Caco-2 (cell line): ENCODE data around the gene CISTR. TPM values are rescaled to one million over a fixed set of nuclear protein-coding genes. Genes with fewer than 3 reads are reported as not detected.

Source experiments
- BruUV-seq: library from RNA; stranded (reverse); fragments of 400-500 nt; replicated peaks from 2 replicates; lab custom pipeline; 2021; lab: Mats Ljungman, UMichigan
- CTCF ChIA-PET: fragments of 300-600 bp; sonication (Branson Sonifier 250); formaldehyde crosslinking; loops from one replicate; lab custom pipeline; 2022; ENCODE audit warnings: antibody characterized with exemption; lab: Charles Lee
- POLR2A ChIA-PET: fragments of 300-600 bp; sonication (Branson Sonifier 250); formaldehyde crosslinking; loops from one replicate; lab custom pipeline; 2022; ENCODE audit warnings: antibody characterized with exemption; lab: Charles Lee
- DNase-seq, 2 experiments: peaks; one replicate each; pipeline versions ENCODE4 v3.0.0 to v3.0.0-alpha.2; 2020 to 2022
- H3K27me3 ChIP-seq: replicated peaks from 2 replicates; pipeline ENCODE4 v1.6.0; 2011; ENCODE audit warnings: low read length; ENCODE audit not compliant: control insufficient read depth, insufficient read depth
- H3K36me3 ChIP-seq: 2 replicates; pipeline ENCODE4 v1.5.1; 2011; ENCODE audit warnings: low read length; ENCODE audit not compliant: control insufficient read depth, insufficient read depth
- H3K4me1 ChIP-seq: fragments of 250-450 bp; sonication (Bioruptor Pico); 2 replicates; pipeline ENCODE4 v1.5.1; 2020; ENCODE audit warnings: mild to moderate bottlenecking
- H3K4me3 ChIP-seq: 2 replicates; pipeline ENCODE4 v1.5.1; 2011; ENCODE audit warnings: low read depth, mild to moderate bottlenecking, control low read depth, low read length
- H3K9me3 ChIP-seq: fragments of 250-450 bp; sonication (Bioruptor Pico); 2 replicates; pipeline ENCODE4 v1.5.1; 2020; ENCODE audit warnings: mild to moderate bottlenecking, moderate library complexity
- H3K27ac Mint-ChIP-seq: one replicate; pipeline ENCODE4 v1.8.0; 2022; ENCODE audit warnings: mixed read lengths; ENCODE audit not compliant: unreplicated experiment
- H3K27me3 Mint-ChIP-seq: one replicate; pipeline ENCODE4 v1.8.0; 2022; ENCODE audit warnings: mixed read lengths; ENCODE audit not compliant: insufficient read depth, unreplicated experiment
- H3K36me3 Mint-ChIP-seq: one replicate; pipeline ENCODE4 v1.8.0; 2022; ENCODE audit warnings: mild to moderate bottlenecking, mixed read lengths; ENCODE audit not compliant: insufficient read depth, unreplicated experiment
- H3K4me1 Mint-ChIP-seq: one replicate; pipeline ENCODE4 v1.8.0; 2022; ENCODE audit warnings: low read depth, mixed read lengths; ENCODE audit not compliant: unreplicated experiment
- H3K4me3 Mint-ChIP-seq: one replicate; pipeline ENCODE4 v1.8.0; 2022; ENCODE audit warnings: mild to moderate bottlenecking, moderate library complexity, mixed read lengths; ENCODE audit not compliant: unreplicated experiment
- H3K9me3 Mint-ChIP-seq: one replicate; pipeline ENCODE4 v1.8.0; 2022; ENCODE audit warnings: mixed read lengths; ENCODE audit not compliant: unreplicated experiment
- CTCF ChIP-seq, 2 experiments: fragments of 200-600 bp in 1 of 2; IDR thresholded peaks; 1 replicate in 1 of 2; 2 replicates in 1 of 2; pipeline versions ENCODE4 v1.5.1 to v1.8.0; 2011 to 2022; ENCODE audit warnings: antibody characterized with exemption in 1 of 2, control low read depth in 1 of 2, inconsistent platforms in 1 of 2, low read depth in 1 of 2, low read length in 1 of 2, mild to moderate bottlenecking in 1 of 2, moderate library complexity in 1 of 2; ENCODE audit not compliant: insufficient read depth in 1 of 2, severe bottlenecking in 1 of 2, unreplicated experiment in 1 of 2
- intact Hi-C: fragments of 100-400 bp; cut with micrococcal nuclease; formaldehyde crosslinking; loops from one replicate; pipeline ENCODE4 v1.10.0; 2022; ENCODE audit not compliant: unreplicated experiment
- total RNA-seq: library from RNA; stranded (reverse); gene quantifications from 2 replicates; pipeline ENCODE4 v1.2.3, GENCODE V29; 2022

Gene CISTR
- total RNA-seq, 1 experiment from 2014 or later = not detected

DNA sequence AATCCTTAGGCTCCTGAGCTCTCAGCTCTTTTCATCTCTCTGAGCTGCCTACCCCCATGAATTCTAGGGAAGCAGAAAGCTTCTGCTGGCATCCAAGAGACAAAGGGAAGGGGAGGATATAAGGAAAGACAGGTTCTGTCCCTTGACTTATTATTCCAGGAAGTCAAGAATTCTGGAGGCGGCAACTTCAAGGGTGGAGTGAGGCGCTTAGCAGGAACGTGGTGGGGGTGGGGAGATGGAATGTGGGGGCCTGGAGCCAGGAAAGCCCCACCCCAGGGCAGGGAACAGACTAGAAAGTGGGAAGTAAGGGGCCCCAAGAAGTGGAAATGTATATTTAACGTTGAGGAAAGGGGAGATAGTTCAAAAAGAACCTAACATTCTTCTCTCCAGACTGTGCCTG is 26.0 kb downstream of the CISTR start:
- no peaks in the 10 kb centered on the region for H3K9me3 Mint-ChIP-seq
- peaks cover 24% of the 10 kb centered on the region for H3K36me3 Mint-ChIP-seq
- H3K4me3 Mint-ChIP-seq = peak overlapping the region; percentile 94
- H3K27ac Mint-ChIP-seq = peak overlapping the region; percentile 99
- H3K27me3 ChIP-seq = no peaks in the 10 kb centered on the region
- BruUV-seq = no TSS peak
- intact Hi-C loops = no loop called here
- H3K27me3 Mint-ChIP-seq = no peaks in the 10 kb centered on the region
- peaks cover 20% of the 10 kb centered on the region for H3K4me1 ChIP-seq
- TF ChIP-seq CTCF (IDR thresholded peaks at IDR 0.05; ENCODE audit: insufficient read depth in 1 of 2, low read depth in 1 of 2, low read length in 1 of 2, severe bottlenecking in 1 of 2, unreplicated experiment in 1 of 2) = no peak
- peaks cover 11% of the 10 kb centered on the region for H3K4me1 Mint-ChIP-seq
- DNase-seq = peak; percentile 42 to 63
- no peaks in the 10 kb centered on the region for H3K9me3 ChIP-seq
- CTCF ChIA-PET = interaction anchor here (1.2 kb wide), 1 partner anchor 18 kb away, joined by 4 read pairs; no protein-coding TSS in a partner anchor
- H3K4me3 ChIP-seq = 0 out of 2 replicates have a peak overlapping the region, but pooled peaks have one; percentile 3
- POLR2A ChIA-PET = interaction anchor here (0.7 kb wide), 1 partner anchor 647 kb away, joined by 3 read pairs; the partner anchor contains the start of gene SPRYD3
- no peaks in the 10 kb centered on the region; the same call in 1 of the 2 replicates for H3K36me3 ChIP-seq

DNA sequence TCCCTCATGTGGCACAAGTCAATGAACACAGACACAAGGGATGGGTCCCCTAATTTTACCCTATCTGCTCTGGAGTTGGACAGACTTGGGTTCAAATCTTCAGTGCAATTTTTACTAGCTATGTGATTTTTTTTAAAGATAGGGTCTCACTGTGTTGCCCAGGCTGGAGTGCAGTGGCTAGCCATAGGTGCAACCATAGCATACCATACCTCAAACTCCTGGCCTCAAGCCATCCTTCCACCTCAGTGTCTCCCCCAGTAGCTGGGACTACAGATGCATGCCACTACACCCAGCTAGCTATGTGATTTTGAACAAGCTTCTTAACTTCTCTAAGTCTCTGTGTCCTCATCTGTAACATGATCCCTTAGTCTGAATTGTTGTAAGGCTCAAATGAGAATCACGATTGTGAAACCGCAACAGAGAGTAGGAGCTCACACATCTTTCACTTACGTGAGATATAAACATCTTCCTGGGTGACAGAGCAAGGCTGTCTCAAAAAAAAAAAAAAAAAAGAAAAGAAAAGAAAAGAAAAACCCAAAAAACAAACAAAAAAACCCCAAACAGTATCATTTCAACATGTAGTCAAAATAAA is 29.2 kb downstream of the CISTR start:
- TF ChIP-seq CTCF (IDR thresholded peaks at IDR 0.05; ENCODE audit: insufficient read depth in 1 of 2, low read depth in 1 of 2, low read length in 1 of 2, severe bottlenecking in 1 of 2, unreplicated experiment in 1 of 2) = no peak
- POLR2A ChIA-PET = no interaction called here
- H3K4me1 Mint-ChIP-seq = peaks cover 11% of the 10 kb centered on the region

GRCh38 chr12:53720946-53721345 is 30.8 kb downstream of the CISTR start:
- Mint-ChIP-seq H3K9me3 (no peaks in the 10 kb centered on the region), H3K4me1 (peaks cover 9% of the 10 kb centered on the region), H3K36me3 (peaks cover 24% of the 10 kb centered on the region), H3K27me3 (no peaks in the 10 kb centered on the region), H3K4me3 (no peak overlapping the region), H3K27ac (no peak overlapping the region)
- Histone ChIP-seq H3K36me3 (no peaks in the 10 kb centered on the region; the same call in 1 of the 2 replicates), H3K4me1 (peaks cover 15% of the 10 kb centered on the region), H3K27me3 (no peaks in the 10 kb centered on the region), H3K9me3 (no peaks in the 10 kb centered on the region), H3K4me3 (no peak overlapping the region)
- CTCF ChIA-PET = interaction anchor here (0.8 kb wide), 1 partner anchor 25 kb away, joined by 3 read pairs; no protein-coding TSS in a partner anchor
- no peak for TF ChIP-seq CTCF (IDR thresholded peaks at IDR 0.05; ENCODE audit: insufficient read depth in 1 of 2, low read depth in 1 of 2, low read length in 1 of 2, severe bottlenecking in 1 of 2, unreplicated experiment in 1 of 2)
- no TSS peak for BruUV-seq
- DNase-seq = no peak
- POLR2A ChIA-PET = no interaction called here
- intact Hi-C loops = no loop called here

More for the DNA sequence above, 29.2 kb downstream of the CISTR start:
- peaks cover 31% of the 10 kb centered on the region for H3K36me3 Mint-ChIP-seq
- no peak for DNase-seq
- H3K27me3 Mint-ChIP-seq = no peaks in the 10 kb centered on the region
- Histone ChIP-seq H3K27me3 (no peaks in the 10 kb centered on the region), H3K9me3 (no peaks in the 10 kb centered on the region), H3K4me1 (peaks cover 20% of the 10 kb centered on the region), H3K4me3 (no peak overlapping the region), H3K36me3 (no peaks in the 10 kb centered on the region; the same call in 1 of the 2 replicates)
- no peaks in the 10 kb centered on the region for H3K9me3 Mint-ChIP-seq
- intact Hi-C loops = no loop called here
- no TSS peak for BruUV-seq
- no peak overlapping the region for H3K4me3 Mint-ChIP-seq
- no peak overlapping the region for H3K27ac Mint-ChIP-seq
- CTCF ChIA-PET = interaction anchor here (0.7 kb wide), 1 partner anchor 295 kb away, joined by 3 read pairs; no protein-coding TSS in a partner anchor
